ENCODE results near the gene ZNF609. TPM values are rescaled to one million over a fixed set of nuclear protein-coding genes. Genes with fewer than 3 reads are reported as not detected.

The ZNF609 gene
- total and polyA plus RNA-seq, 7 donors: 4.8 to 35.2 (median 29.6) TPM

DNA sequence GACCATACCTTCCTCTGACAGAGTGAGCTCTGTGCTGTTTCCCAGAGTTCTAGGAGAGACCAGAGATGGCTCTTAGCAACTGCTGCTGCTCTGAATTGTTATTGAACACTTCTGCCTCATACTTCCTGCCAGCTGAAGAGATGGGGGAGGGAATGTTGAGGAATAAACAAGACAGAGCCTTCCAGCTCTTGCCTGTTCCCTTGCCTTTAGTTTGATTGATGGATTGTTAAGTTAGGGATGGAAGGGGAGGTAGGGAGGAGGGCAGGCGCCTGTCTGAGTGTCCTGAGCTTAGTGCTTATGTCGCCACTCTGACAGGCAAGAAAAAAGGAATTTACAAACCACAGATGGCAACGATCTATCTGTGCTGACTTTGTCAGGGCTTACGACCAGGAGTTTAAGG is 42.8 kb downstream of the ZNF609 start:
- Histone ChIP-seq H3K27ac (peak overlapping the region; percentile 65 to 74 (median 70)), H3K4me1 (peaks cover 0 to 69% (median 66%) of the 10 kb centered on the region in 4 donors)

DNA sequence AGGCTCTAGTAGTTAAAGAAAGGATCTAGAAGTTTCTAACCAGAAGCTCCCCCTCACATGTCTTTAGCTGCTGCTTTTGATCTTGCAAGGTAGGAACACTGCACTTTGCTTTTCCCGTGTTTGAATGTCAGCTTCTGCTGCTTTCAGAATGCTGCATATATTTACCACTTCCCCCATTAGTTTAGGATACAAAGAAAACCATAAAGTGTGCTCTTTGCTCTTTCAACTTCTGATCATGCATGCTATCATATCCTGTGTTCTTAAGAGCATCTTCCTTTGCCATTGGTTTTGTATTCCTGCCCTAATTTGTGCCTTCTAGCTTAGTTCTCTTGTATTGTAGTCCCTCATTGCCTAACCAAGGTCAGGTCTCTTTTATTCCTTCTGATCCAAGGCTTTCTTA is 43.3 kb downstream of the ZNF609 start:
- Histone ChIP-seq H3K4me1 (peaks cover 0 to 68% (median 65%) of the 10 kb centered on the region in 4 donors), H3K36me3 (peaks cover 0 to 16% (median 5%) of the 10 kb centered on the region in 4 donors), H3K27ac (peak overlapping the region; percentile 65 to 74 (median 70)), H3K4me3 (no peak overlapping the region), H3K27me3 (no peaks in the 10 kb centered on the region), H3K9me3 (no peaks in the 10 kb centered on the region)
- intact Hi-C loops (cut with DNase I): loop anchor here (5.0 kb wide), 1 partner anchor 41 kb away; the partner anchor contains the start of gene ZNF609
- 13 to 21% methylated on average over 1 of the region's 1 CpG for WGBS, 2 donors
- TF ChIP-seq POLR2AphosphoS5 (IDR thresholded peaks at IDR 0.05) (no peak), POLR2A (IDR thresholded peaks at IDR 0.05) (no peak), EP300 (IDR thresholded peaks at IDR 0.05) (no peak)
- TF ChIP-seq, protein P1, sequence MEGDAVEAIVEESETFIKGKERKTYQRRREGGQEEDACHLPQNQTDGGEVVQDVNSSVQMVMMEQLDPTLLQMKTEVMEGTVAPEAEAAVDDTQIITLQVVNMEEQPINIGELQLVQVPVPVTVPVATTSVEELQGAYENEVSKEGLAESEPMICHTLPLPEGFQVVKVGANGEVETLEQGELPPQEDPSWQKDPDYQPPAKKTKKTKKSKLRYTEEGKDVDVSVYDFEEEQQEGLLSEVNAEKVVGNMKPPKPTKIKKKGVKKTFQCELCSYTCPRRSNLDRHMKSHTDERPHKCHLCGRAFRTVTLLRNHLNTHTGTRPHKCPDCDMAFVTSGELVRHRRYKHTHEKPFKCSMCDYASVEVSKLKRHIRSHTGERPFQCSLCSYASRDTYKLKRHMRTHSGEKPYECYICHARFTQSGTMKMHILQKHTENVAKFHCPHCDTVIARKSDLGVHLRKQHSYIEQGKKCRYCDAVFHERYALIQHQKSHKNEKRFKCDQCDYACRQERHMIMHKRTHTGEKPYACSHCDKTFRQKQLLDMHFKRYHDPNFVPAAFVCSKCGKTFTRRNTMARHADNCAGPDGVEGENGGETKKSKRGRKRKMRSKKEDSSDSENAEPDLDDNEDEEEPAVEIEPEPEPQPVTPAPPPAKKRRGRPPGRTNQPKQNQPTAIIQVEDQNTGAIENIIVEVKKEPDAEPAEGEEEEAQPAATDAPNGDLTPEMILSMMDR (IDR thresholded peaks at IDR 0.05): no peak
- DNase-seq: no peak

More for the DNA sequence above, 42.8 kb downstream of the ZNF609 start:
- peak in 2 of 4 donors; percentile 20 to 43 for TF ChIP-seq POLR2AphosphoS5 (IDR thresholded peaks at IDR 0.05)
- no peak for TF ChIP-seq POLR2A (IDR thresholded peaks at IDR 0.05)
- TF ChIP-seq, protein P1 (IDR thresholded peaks at IDR 0.05): no peak
- no peak overlapping the region for H3K4me3 ChIP-seq
- no peak for DNase-seq
- intact Hi-C loops (cut with DNase I): loop anchor here (5.0 kb wide), 1 partner anchor 41 kb away; the partner anchor contains the start of gene ZNF609
- no peaks in the 10 kb centered on the region for H3K27me3 ChIP-seq
- WGBS, 2 donors: 29 to 57% methylated on average over 4 of the region's 4 CpGs
- peaks cover 0 to 16% (median 5%) of the 10 kb centered on the region in 4 donors for H3K36me3 ChIP-seq
- H3K9me3 ChIP-seq: no peaks in the 10 kb centered on the region

DNA sequence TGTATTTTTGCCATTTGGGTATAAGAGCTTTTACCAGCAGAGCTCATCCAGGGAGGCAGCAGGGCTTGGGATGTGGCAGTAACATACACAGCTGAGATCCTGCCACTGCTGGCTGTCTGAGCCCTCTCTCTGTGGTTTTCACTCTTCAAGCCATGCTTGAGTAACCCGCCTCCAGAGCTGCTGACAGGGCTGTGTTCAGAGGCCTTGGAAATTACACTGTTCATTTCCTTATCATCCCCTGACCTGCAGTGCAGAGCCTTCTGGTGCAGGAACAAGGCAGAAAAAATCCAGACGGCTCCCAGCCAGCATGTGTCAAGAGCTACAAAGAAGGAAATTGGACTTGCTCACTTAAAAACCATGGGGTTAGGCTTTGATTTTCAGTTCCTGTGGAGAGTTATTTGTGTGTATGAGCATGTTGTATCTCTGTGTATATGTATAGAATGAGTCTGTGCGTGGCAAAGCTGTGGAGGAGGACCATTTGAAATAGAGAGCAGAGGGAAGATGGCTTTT is 47.0 kb downstream of the ZNF609 start:
- no peaks in the 10 kb centered on the region for H3K9me3 ChIP-seq
- no peaks in the 10 kb centered on the region for H3K27me3 ChIP-seq
- WGBS, 2 donors: 9 to 10% methylated on average over 3 of the region's 3 CpGs
- H3K4me3 ChIP-seq: no peak overlapping the region
- TF ChIP-seq, protein P1 (IDR thresholded peaks at IDR 0.05): no peak
- TF ChIP-seq POLR2A (IDR thresholded peaks at IDR 0.05) (no peak), POLR2AphosphoS5 (IDR thresholded peaks at IDR 0.05) (peak in 1 of 4 donors; percentile 25), EP300 (IDR thresholded peaks at IDR 0.05) (no peak)
- peak; percentile 84 for DNase-seq
- peaks cover 0 to 57% (median 48%) of the 10 kb centered on the region in 4 donors for H3K4me1 ChIP-seq
- intact Hi-C loops (cut with DNase I): no loop called here
- H3K27ac ChIP-seq: peak overlapping the region; percentile 39 to 66 (median 45)
- no peaks in the 10 kb centered on the region for H3K36me3 ChIP-seq

DNA sequence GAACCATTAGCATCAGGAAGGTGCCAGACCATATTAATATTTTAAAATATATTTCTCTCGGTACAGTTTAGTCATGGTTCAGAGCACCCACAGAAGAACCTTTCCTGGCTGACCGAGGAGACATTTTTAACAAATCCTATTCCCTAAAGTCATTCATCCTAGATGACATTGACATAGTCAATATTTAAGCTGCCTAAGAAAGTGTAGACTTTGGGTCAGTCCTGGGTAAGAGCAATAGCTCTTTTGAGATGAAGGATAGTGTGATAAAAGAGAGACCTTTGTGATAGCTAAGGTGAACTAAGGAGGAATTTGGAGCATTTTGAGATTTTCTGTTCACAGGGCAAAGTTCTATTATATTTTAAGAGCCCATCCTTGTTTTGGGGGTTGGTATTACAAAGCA is 47.5 kb downstream of the ZNF609 start:
- Histone ChIP-seq H3K4me1 (peaks cover 0 to 52% (median 43%) of the 10 kb centered on the region in 4 donors), H3K36me3 (no peaks in the 10 kb centered on the region), H3K27me3 (no peaks in the 10 kb centered on the region), H3K4me3 (no peak overlapping the region), H3K27ac (peak overlapping the region; percentile 39 to 66 (median 45)), H3K9me3 (no peaks in the 10 kb centered on the region)
- TF ChIP-seq POLR2A (IDR thresholded peaks at IDR 0.05) (no peak), POLR2AphosphoS5 (IDR thresholded peaks at IDR 0.05) (no peak)
- TF ChIP-seq, protein P1 (IDR thresholded peaks at IDR 0.05): no peak
- intact Hi-C loops (cut with DNase I): no loop called here
- WGBS, 2 donors: 65 to 66% methylated on average over 2 of the region's 2 CpGs
- no peak for DNase-seq

Measured in sigmoid colon (tissue), 7 donors.